ENCODE results near the gene EMSY. TPM values are rescaled to one million over a fixed set of nuclear protein-coding genes. Genes with fewer than 3 reads are reported as not detected.

Gene EMSY
- total RNA-seq, 1 experiment from 2014 or later, result 52.4 TPM

DNA sequence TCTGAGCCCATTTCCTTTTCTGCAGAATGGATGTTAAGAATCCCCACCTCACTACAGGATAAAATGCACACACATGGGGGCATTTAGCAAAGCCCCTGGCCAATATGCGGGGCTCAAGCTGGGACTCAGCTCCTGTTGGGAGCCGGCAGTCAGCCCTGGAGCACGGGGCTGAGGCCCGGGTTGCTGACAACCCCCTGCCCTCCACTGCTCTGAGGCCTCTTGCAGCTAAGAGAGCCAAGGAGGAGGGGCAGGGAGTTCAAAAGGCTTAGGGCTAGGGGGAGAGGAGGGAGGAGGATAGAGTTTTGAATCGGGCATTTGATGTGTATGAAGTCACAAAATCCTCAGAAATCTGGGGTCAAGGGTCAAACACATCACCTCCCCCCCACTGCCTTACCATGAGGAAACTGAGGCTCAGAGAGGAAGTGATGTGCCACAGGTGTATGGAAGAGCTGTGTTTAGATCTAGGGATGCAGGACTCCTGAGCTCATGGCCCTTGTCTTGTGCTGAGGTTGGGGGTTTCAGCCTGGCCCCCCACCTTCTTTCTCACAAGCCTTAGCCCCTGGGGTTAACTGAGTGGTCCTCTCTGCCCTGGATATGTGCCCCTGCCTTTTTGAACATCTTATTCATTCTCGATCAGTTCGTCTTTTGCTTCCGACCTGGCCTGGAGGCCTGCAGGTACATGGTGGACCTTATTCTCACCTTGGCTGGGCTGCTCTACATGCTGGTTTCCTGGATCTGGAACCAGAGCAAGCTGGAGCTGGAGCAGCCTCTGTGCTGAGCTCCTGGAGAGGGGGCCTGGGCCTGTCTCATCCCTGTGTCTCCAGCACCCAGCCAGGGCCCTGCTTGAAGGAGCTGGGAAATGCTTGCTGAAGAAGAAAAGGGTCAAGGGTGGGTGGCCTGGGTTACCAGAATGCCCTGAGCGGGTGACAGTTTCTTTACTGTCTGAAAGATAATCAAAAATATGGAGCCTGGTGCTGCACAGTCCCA, 145.4 kb downstream of the EMSY start:
- DNase-seq (ENCODE audit: low spot score), result no peak
- intact Hi-C loops (cut with micrococcal nuclease; ENCODE audit: unreplicated experiment), result no loop called here
- no peaks in the 10 kb centered on the region for H3K4me1 ChIP-seq (ENCODE audit: insufficient read depth, low read length, poor library complexity, severe bottlenecking)
- no TSS peak for BruUV-seq (replicated peaks)
- no peak overlapping the region for H3K4me3 ChIP-seq (ENCODE audit: low read depth, low read length, poor library complexity, severe bottlenecking)
- ChIA-PET POLR2A (ENCODE audit: low non-redundant PET) (no interaction called here), CTCF (no interaction called here)
- TF ChIP-seq EZH2 (IDR thresholded peaks at IDR 0.05; ENCODE audit: borderline replicate concordance, low read depth, low read length, poor library complexity, severe bottlenecking), result no peak
- no peaks in the 10 kb centered on the region for H3K9me3 ChIP-seq (ENCODE audit: low read depth, low read length, poor library complexity, severe bottlenecking)
- H3K27ac ChIP-seq (ENCODE audit: low read depth, low read length, poor library complexity, severe bottlenecking), result no peak overlapping the region
- H3K36me3 ChIP-seq (ENCODE audit: insufficient read depth, low read length, poor library complexity, severe bottlenecking), result no peaks in the 10 kb centered on the region
- no peaks in the 10 kb centered on the region for H3K27me3 ChIP-seq (replicated peaks; ENCODE audit: insufficient read depth, low read depth, low read length, poor library complexity)

DNA sequence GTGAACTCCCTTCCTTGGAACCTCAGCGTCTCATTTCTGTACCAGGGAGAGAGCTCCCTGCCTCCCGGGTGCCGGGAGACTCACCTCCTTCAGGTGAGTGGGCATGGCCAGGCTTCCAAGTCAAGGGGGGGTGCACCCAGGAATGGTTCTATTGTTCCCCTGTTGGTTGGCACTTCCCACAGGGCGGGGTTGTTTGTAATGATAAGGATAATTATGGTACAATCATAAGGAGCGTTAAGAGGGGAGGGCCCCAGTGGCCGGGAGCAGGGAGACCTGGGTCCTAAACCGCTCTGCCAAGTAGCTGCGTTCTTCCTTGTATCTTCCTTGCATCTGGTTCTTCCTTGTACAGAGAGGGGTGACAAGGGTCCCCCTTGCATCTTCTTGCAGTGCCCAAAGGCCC, 146.6 kb downstream of the EMSY start:
- CTCF ChIA-PET, result no interaction called here
- TF ChIP-seq EZH2 (IDR thresholded peaks at IDR 0.05; ENCODE audit: borderline replicate concordance, low read depth, low read length, poor library complexity, severe bottlenecking), result no peak
- TF ChIP-seq, protein P1, sequence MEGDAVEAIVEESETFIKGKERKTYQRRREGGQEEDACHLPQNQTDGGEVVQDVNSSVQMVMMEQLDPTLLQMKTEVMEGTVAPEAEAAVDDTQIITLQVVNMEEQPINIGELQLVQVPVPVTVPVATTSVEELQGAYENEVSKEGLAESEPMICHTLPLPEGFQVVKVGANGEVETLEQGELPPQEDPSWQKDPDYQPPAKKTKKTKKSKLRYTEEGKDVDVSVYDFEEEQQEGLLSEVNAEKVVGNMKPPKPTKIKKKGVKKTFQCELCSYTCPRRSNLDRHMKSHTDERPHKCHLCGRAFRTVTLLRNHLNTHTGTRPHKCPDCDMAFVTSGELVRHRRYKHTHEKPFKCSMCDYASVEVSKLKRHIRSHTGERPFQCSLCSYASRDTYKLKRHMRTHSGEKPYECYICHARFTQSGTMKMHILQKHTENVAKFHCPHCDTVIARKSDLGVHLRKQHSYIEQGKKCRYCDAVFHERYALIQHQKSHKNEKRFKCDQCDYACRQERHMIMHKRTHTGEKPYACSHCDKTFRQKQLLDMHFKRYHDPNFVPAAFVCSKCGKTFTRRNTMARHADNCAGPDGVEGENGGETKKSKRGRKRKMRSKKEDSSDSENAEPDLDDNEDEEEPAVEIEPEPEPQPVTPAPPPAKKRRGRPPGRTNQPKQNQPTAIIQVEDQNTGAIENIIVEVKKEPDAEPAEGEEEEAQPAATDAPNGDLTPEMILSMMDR (conservative IDR thresholded peaks at IDR 0.05; ENCODE audit: low read depth, low read length), result no peak
- POLR2A ChIA-PET (ENCODE audit: low non-redundant PET), result no interaction called here
- DNase-seq (ENCODE audit: low spot score), result no peak
- no TSS peak for BruUV-seq (replicated peaks)
- no peak overlapping the region for H3K4me3 ChIP-seq (ENCODE audit: low read depth, low read length, poor library complexity, severe bottlenecking)
- no peaks in the 10 kb centered on the region for H3K9me3 ChIP-seq (ENCODE audit: low read depth, low read length, poor library complexity, severe bottlenecking)
- intact Hi-C loops (cut with micrococcal nuclease; ENCODE audit: unreplicated experiment), result no loop called here
- H3K4me1 ChIP-seq (ENCODE audit: insufficient read depth, low read length, poor library complexity, severe bottlenecking), result no peaks in the 10 kb centered on the region
- H3K36me3 ChIP-seq (ENCODE audit: insufficient read depth, low read length, poor library complexity, severe bottlenecking), result no peaks in the 10 kb centered on the region
- H3K27me3 ChIP-seq (replicated peaks; ENCODE audit: insufficient read depth, low read depth, low read length, poor library complexity), result no peaks in the 10 kb centered on the region
- no peak overlapping the region for H3K27ac ChIP-seq (ENCODE audit: low read depth, low read length, poor library complexity, severe bottlenecking)

DNA sequence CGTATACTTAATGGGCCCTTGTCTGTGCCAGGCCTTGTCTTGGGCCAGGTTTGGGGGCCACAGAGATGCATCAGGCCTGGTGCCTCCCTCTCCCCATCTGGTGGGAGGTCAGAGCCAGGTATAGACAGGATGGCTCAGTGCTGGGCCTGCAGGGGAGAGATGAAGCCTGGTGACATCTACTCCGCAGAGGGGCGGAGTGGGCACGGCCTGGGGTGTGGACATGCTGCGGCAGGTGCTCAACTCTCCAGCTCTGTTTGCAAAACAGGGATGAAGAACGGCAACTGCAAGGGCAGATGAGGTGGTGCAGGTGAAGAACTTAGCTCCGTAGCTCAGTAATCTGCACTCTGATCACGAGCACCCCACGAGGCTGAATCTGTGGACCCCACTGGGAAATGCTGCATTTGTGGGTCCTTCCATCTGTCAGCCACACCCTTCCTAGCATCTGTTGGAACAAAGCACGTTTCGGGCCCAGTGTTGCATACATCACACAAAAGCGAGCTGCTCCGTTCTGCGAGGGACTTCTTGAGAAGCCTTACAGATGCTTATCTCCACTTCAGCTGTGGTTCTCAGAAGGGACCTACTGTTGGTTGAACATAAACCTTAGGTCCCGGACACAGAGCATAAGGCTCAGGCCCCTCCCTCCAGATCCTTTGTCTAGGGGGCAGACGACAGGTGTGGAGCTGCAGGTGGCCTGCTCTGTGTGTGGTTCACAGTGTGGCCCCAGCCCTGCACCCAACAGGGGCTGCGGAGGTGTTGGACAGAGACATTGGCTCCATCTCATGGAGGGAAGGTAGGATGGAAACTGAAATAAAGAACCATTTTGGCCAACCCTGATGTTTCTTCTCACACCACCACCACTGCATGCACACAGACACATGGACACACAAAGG, 147.5 kb downstream of the EMSY start:
- BruUV-seq (replicated peaks), result no TSS peak
- POLR2A ChIA-PET (ENCODE audit: low non-redundant PET), result no interaction called here

More for the DNA sequence above, 147.5 kb downstream of the EMSY start:
- no peak for DNase-seq (ENCODE audit: low spot score)
- H3K27ac ChIP-seq (ENCODE audit: low read depth, low read length, poor library complexity, severe bottlenecking), result no peak overlapping the region
- CTCF ChIA-PET, result no interaction called here
- no peaks in the 10 kb centered on the region for H3K4me1 ChIP-seq (ENCODE audit: insufficient read depth, low read length, poor library complexity, severe bottlenecking)
- TF ChIP-seq, protein P1 (conservative IDR thresholded peaks at IDR 0.05; ENCODE audit: low read depth, low read length), result no peak
- no peak for TF ChIP-seq EZH2 (IDR thresholded peaks at IDR 0.05; ENCODE audit: borderline replicate concordance, low read depth, low read length, poor library complexity, severe bottlenecking)
- H3K27me3 ChIP-seq (replicated peaks; ENCODE audit: insufficient read depth, low read depth, low read length, poor library complexity), result no peaks in the 10 kb centered on the region
- intact Hi-C loops (cut with micrococcal nuclease; ENCODE audit: unreplicated experiment), result no loop called here
- no peaks in the 10 kb centered on the region for H3K9me3 ChIP-seq (ENCODE audit: low read depth, low read length, poor library complexity, severe bottlenecking)
- H3K4me3 ChIP-seq (ENCODE audit: low read depth, low read length, poor library complexity, severe bottlenecking), result no peak overlapping the region
- no peaks in the 10 kb centered on the region for H3K36me3 ChIP-seq (ENCODE audit: insufficient read depth, low read length, poor library complexity, severe bottlenecking)
